HepG2 (cell line): ENCODE measurements around the gene TFAP2B. TPM values are rescaled to one million over a fixed set of nuclear protein-coding genes. Genes with fewer than 3 reads are reported as not detected.
A peak's percentile ranks its signal among the peaks of the same experiment; 100 is the strongest.

ENCODE experiments used
- ATAC-seq: fragments of 200-7000 bp; cut with Tn5 transposase; 3 replicates; pipeline ENCODE4 v1.9.1; 2020; ENCODE audit warnings: mild to moderate bottlenecking, moderate library complexity
- BruUV-seq: library from RNA; stranded (reverse); fragments of 400-500 nt; replicated peaks from 2 replicates; lab custom pipeline; 2021; lab: Mats Ljungman, UMichigan
- CTCF ChIA-PET: fragments of 300-600 bp; formaldehyde crosslinking; extraction: SDS; loops from one replicate; lab custom pipeline; 2021; ENCODE audit warnings: low total read pairs, inconsistent platforms, low intra/inter-chr PET ratio; lab: Yijun Ruan, JAX
- POLR2A ChIA-PET: fragments of 350-600 bp; sonication (Branson Sonifier 250); formaldehyde crosslinking; loops from one replicate; lab custom pipeline; 2020; ENCODE audit warnings: antibody characterized with exemption, inconsistent platforms; lab: Yijun Ruan, JAX
- DNase-seq: peaks from one replicate; pipeline ENCODE4 v3.0.0-alpha.2; 2015; ENCODE audit warnings: low spot score
- FAIRE-seq: peaks from 3 replicates; lab custom pipeline; 2011; peaks lifted over from hg19 to GRCh38; lab: Jason Lieb, UNC
- H2AFZ ChIP-seq: one replicate; pipeline ENCODE4 v1.6.1; 2011; ENCODE audit warnings: low read length, inconsistent platforms
- H3K27ac ChIP-seq: fragments of 300-600 bp; 3 replicates; pipeline ENCODE4 v1.8.0; 2011; ENCODE audit warnings: mixed run types, mild to moderate bottlenecking, mixed read lengths, low read length, inconsistent platforms; ENCODE audit not compliant: insufficient read depth; ENCODE audit errors: extremely low read length
- H3K27me3 ChIP-seq, 2 experiments: fragments of 200-600 bp in 1 of 2; 2 replicates in 1 of 2; 3 replicates in 1 of 2; pipeline versions ENCODE4 v1.6.0 to v1.8.0; 2011; ENCODE audit warnings: low read length in 2 of 2, mild to moderate bottlenecking in 2 of 2, moderate library complexity in 2 of 2, inconsistent platforms in 1 of 2; ENCODE audit not compliant: insufficient read depth in 2 of 2, control insufficient read depth in 1 of 2
- H3K36me3 ChIP-seq, 2 experiments: fragments of 200-600 bp in 1 of 2; replicated peaks in 1 of 2; 2 replicates in 1 of 2; 3 replicates in 1 of 2; pipeline versions ENCODE4 v1.5.1 to v1.8.0; 2011; ENCODE audit warnings: low read length in 2 of 2, inconsistent platforms in 1 of 2; ENCODE audit not compliant: insufficient read depth in 2 of 2, control insufficient read depth in 1 of 2
- H3K4me1 ChIP-seq: 2 replicates; pipeline ENCODE4 v1.5.1; 2012; ENCODE audit warnings: low read length, inconsistent platforms; ENCODE audit not compliant: insufficient read depth
- H3K4me2 ChIP-seq: 2 replicates; pipeline ENCODE4 v1.6.0; 2011; ENCODE audit warnings: low read depth, low read length, inconsistent platforms
- H3K4me3 ChIP-seq, 3 experiments: fragments of 200-600 bp in 1 of 3; sonication (generic), shearing (Covaris generic) in 1 of 3; replicated peaks in 1 of 3; 2 replicates each; pipeline ENCODE4 v1.5.1; 2011 to 2016; ENCODE audit warnings: low read length in 3 of 3, inconsistent platforms in 2 of 3, low read depth in 2 of 3, mild to moderate bottlenecking in 2 of 3, control low read depth in 1 of 3, mixed read lengths in 1 of 3; ENCODE audit not compliant: insufficient read depth in 1 of 3
- H3K79me2 ChIP-seq: one replicate; pipeline ENCODE4 v1.6.1; 2011; ENCODE audit warnings: low read length, inconsistent platforms; ENCODE audit not compliant: insufficient read depth
- H3K9ac ChIP-seq: 2 replicates; pipeline ENCODE4 v1.6.0; 2011; ENCODE audit warnings: mild to moderate bottlenecking, low read depth, low read length, inconsistent platforms; ENCODE audit not compliant: insufficient read depth
- H3K9me3 ChIP-seq: 2 replicates; pipeline ENCODE4 v1.5.1; 2012; ENCODE audit warnings: mild to moderate bottlenecking, low read length
- H4K20me1 ChIP-seq: 2 replicates; pipeline ENCODE4 v1.6.0; 2011; ENCODE audit warnings: inconsistent platforms, mild to moderate bottlenecking, low read length, moderate library complexity; ENCODE audit not compliant: insufficient read depth
- MAFF ChIP-seq: IDR thresholded peaks from 2 replicates; pipeline ENCODE4 v1.6.1; 2011; ENCODE audit warnings: low read depth, low read length, improper control_type of control experiment
- MAFK ChIP-seq, 2 experiments: IDR thresholded peaks in 1 of 2; conservative IDR thresholded peaks in 1 of 2; 2 replicates each; pipeline ENCODE4 v1.6.1; 2011; ENCODE audit warnings: improper control_type of control experiment in 2 of 2, low read length in 2 of 2
- NFE2L2 ChIP-seq: fragments of 150-350 bp; IDR thresholded peaks from 2 replicates; pipeline ENCODE4 v1.6.1; 2014; ENCODE audit warnings: low read length
- ZNF441 ChIP-seq: sonication (generic); formaldehyde crosslinking; IDR thresholded peaks from 2 replicates; pipeline ENCODE4 v1.7.0; 2021; ENCODE audit warnings: missing genetic modification reagents, borderline replicate concordance
- in situ Hi-C: cut with HindIII; loops from 2 replicates; pipeline ENCODE4 v1.10.0; 2017; ENCODE audit warnings: low pct_unique_long_range_greater_than_20kb; ENCODE audit not compliant: extremely low pct_ligation_motif_present
- intact Hi-C: fragments of 100-400 bp; cut with micrococcal nuclease; formaldehyde crosslinking; loops from one replicate; pipeline ENCODE4 v1.10.0; 2022; ENCODE audit not compliant: unreplicated experiment
- polyA plus RNA-seq, 8 experiments: library from polyadenylated mRNA; depleted of rRNA in 3 of 8; stranded (reverse) in 7 of 8; unstranded in 1 of 8; fragments of >200 nt; fragmentation: Illumina TruSeq in 4 of 8; extraction: Trizol in 4 of 8; gene quantifications; 2 replicates each; pipeline versions ENCODE4 v1.2.1 to v1.2.3, GENCODE V29; 2011 to 2016; ENCODE audit warnings: low read depth in 4 of 8, missing spikeins in 1 of 8, mixed read lengths in 1 of 8; ENCODE audit not compliant: insufficient read depth in 1 of 8
- total RNA-seq, 5 experiments: library from RNA; depleted of rRNA; stranded (reverse); fragments of >200 nt; fragmentation: Illumina TruSeq; extraction: Trizol; gene quantifications; 2 replicates each; pipeline ENCODE4 v1.2.3, GENCODE V29; 2016; ENCODE audit warnings: low read depth in 1 of 5

TFAP2B gene
- total and polyA plus RNA-seq, 2 of the 13 experiments (the other 11 are each of a cell fraction or from before 2014, with no cell fraction given), result not detected

GRCh38 chr6:50891290-50891689, 72.6 kb downstream of the TFAP2B start:
- Histone ChIP-seq H3K27me3 (no peaks in the 10 kb centered on the region), H2AFZ (no peak overlapping the region), H3K36me3 (no peaks in the 10 kb centered on the region), H3K4me1 (no peaks in the 10 kb centered on the region), H3K4me3 (no peak overlapping the region), H3K4me2 (no peak overlapping the region), H4K20me1 (no peaks in the 10 kb centered on the region), H3K9ac (no peak overlapping the region), H3K9me3 (no peaks in the 10 kb centered on the region), H3K79me2 (no peaks in the 10 kb centered on the region), H3K27ac (no peak overlapping the region)
- no peak for TF ChIP-seq ZNF441
- TF ChIP-seq NFE2L2, result peak; percentile 83
- TF ChIP-seq MAFK (conservative IDR thresholded peaks at IDR 0.05 in 1 of 2, IDR thresholded peaks at IDR 0.05 in 1 of 2; ENCODE audit: low read length in 2 of 2), result peak; percentile 74 to 84
- TF ChIP-seq MAFF, result peak; percentile 78
- ChIA-PET CTCF (no interaction called here), POLR2A (no interaction called here)
- no TSS peak for BruUV-seq
- intact Hi-C loops, result no loop called here
- ATAC-seq, result no peak
- FAIRE-seq, result no peak
- in situ Hi-C loops, result no loop called here
- DNase-seq, result no peak

Other genes with a start within 250 kb of the TFAP2B start
- not detected in 2 replicates for gene TFAP2D, start 105.3 kb upstream of the TFAP2B start, total RNA-seq (2016; rRNA removed; fragmentation: Illumina TruSeq; extraction: Trizol)
- gene TFAP2D, start 105.3 kb upstream of the TFAP2B start, polyA plus RNA-seq (2011; rRNA removed), result not detected in 2 replicates